Thyroid gland (tissue), 4 donors: ENCODE results near the gene VPS52. TPM values are rescaled to one million over a fixed set of nuclear protein-coding genes. Genes with fewer than 3 reads are reported as not detected.

Experiments
- DNase-seq, 2 donors: peaks; one replicate each; pipeline ENCODE4 v3.0.0-alpha.2; 2019
- H3K27ac ChIP-seq, 3 donors: fragments of 200-600 bp; sonication (generic); 1 replicate in 2 of 3; 2 replicates in 1 of 3; pipeline ENCODE4 v1.5.1; 2016 to 2019; ENCODE audit warnings: mild to moderate bottlenecking in 1 of 3, moderate library complexity in 1 of 3
- H3K27me3 ChIP-seq: fragments of 200-600 bp; sonication (generic); one replicate; pipeline ENCODE4 v1.5.1; 2019
- H3K36me3 ChIP-seq, 2 donors: fragments of 200-600 bp; sonication (generic); one replicate each; pipeline ENCODE4 v1.5.1; 2016 to 2019
- H3K4me1 ChIP-seq, 2 donors: fragments of 200-600 bp; sonication (generic); one replicate each; pipeline ENCODE4 v1.5.1; 2017 to 2019
- H3K4me3 ChIP-seq, 3 donors: fragments of 200-600 bp; sonication (generic); replicated peaks in 1 of 3; 1 replicate in 2 of 3; 2 replicates in 1 of 3; pipeline ENCODE4 v1.5.1; 2016; ENCODE audit warnings: mild to moderate bottlenecking in 1 of 3
- H3K9me3 ChIP-seq: fragments of 200-600 bp; sonication (generic); one replicate; pipeline ENCODE4 v1.5.1; 2017
- CTCF ChIP-seq, 6 experiments: fragments of 200-600 bp in 3 of 6; fragments of 450-650 bp in 3 of 6; sonication (generic) in 3 of 6; IDR thresholded peaks; one replicate each; pipeline ENCODE4 v1.5.1; 2016 to 2019; ENCODE audit warnings: antibody characterized with exemption in 6 of 6, mild to moderate bottlenecking in 2 of 6, inconsistent platforms in 1 of 6, moderate library complexity in 1 of 6
- POLR2A ChIP-seq, 2 donors: fragments of 450-650 bp; IDR thresholded peaks; one replicate each; pipeline ENCODE4 v1.6.1; 2017; ENCODE audit warnings: antibody characterized with exemption in 2 of 2, mild to moderate bottlenecking in 2 of 2, moderate library complexity in 1 of 2
- WGBS, 2 donors: methylation state at CpG; one replicate each; pipeline ENCODE4 v1.1.5; 2017; 5-methylcytosine and 5-hydroxymethylcytosine counted together
- intact Hi-C: fragments of 100-400 bp; cut with DNase I; formaldehyde crosslinking; loops from one replicate; pipeline ENCODE4 v1.15.1; 2023
- total RNA-seq, 4 donors: library from RNA; depleted of rRNA; stranded (reverse); fragments of >200 nt; gene quantifications; one replicate each; pipeline ENCODE4 v1.2.3, GENCODE V29; 2016

The VPS52 gene
- total RNA-seq, 4 donors from 2014 or later = 45.5 to 64.8 (median 54.8) TPM

- intact Hi-C loops = no loop called here
- Histone ChIP-seq H3K9me3 (no peaks in the 10 kb centered on the region), H3K27me3 (no peaks in the 10 kb centered on the region), H3K27ac (no peak overlapping the region), H3K4me3 (no peak overlapping the region), H3K36me3 (peaks cover 0 to 8% of the 10 kb centered on the region in 2 donors), H3K4me1 (peaks cover 25 to 28% of the 10 kb centered on the region in 2 donors)
- no peak for DNase-seq
- TF ChIP-seq CTCF (IDR thresholded peaks at IDR 0.05) (no peak), POLR2A (IDR thresholded peaks at IDR 0.05) (no peak)
- 83 to 87% methylated on average over 18 of the region's 18 CpGs for WGBS, 2 donors
These were observed 59.8 kb downstream of the VPS52 start for GRCh38 chr6:33211666-33212422.

- 76 to 80% methylated on average over 17 of the region's 17 CpGs for WGBS, 2 donors
- no peak for TF ChIP-seq CTCF (IDR thresholded peaks at IDR 0.05)
- no peak for TF ChIP-seq POLR2A (IDR thresholded peaks at IDR 0.05)
- no peak for DNase-seq
- H3K4me3 ChIP-seq = no peak overlapping the region
- no peaks in the 10 kb centered on the region for H3K9me3 ChIP-seq
- H3K4me1 ChIP-seq = peaks cover 25 to 28% of the 10 kb centered on the region in 2 donors
- intact Hi-C loops = no loop called here
- H3K27ac ChIP-seq = no peak overlapping the region
- peaks cover 0 to 8% of the 10 kb centered on the region in 2 donors for H3K36me3 ChIP-seq
- no peaks in the 10 kb centered on the region for H3K27me3 ChIP-seq
These were observed 60.5 kb downstream of the VPS52 start for GRCh38 chr6:33211136-33211535.

- Histone ChIP-seq H3K4me1 (peaks cover 30 to 36% of the 10 kb centered on the region in 2 donors), H3K36me3 (peaks cover 0 to 8% of the 10 kb centered on the region in 2 donors), H3K9me3 (no peaks in the 10 kb centered on the region), H3K27me3 (no peaks in the 10 kb centered on the region), H3K27ac (no peak overlapping the region), H3K4me3 (no peak overlapping the region)
- DNase-seq = no peak
- 93% methylated on average over 10 of the region's 10 CpGs for WGBS, 2 donors
- intact Hi-C loops = loop anchor here (10.0 kb wide), 1 partner anchor 215 kb away; the partner anchor contains the start of gene SYNGAP1
- TF ChIP-seq POLR2A (IDR thresholded peaks at IDR 0.05) = no peak
These were observed 61.8 kb downstream of the VPS52 start for GRCh38 chr6:33209856-33210255.

GRCh38 chr6:33208091-33208967 lies 63.3 kb downstream of the VPS52 start, which contains the start of gene RING1:
Gene RING1, plus strand, starts transcription at chr6:33208500. Its CDS starts 323 bp downstream, at chr6:33208823.
- 1% methylated on average over 16 to 33 of the region's 86 CpGs for WGBS, 2 donors
- Histone ChIP-seq H3K4me1 (peaks cover 33 to 38% of the 10 kb centered on the region in 2 donors), H3K9me3 (no peaks in the 10 kb centered on the region), H3K4me3 (peak within 1 kb of the TSS; percentile 33 to 89 (median 62)), H3K27me3 (no peaks in the 10 kb centered on the region), H3K27ac (peak within 1 kb of the TSS; percentile 89 to 93 (median 91)), H3K36me3 (peaks cover 4 to 13% of the 10 kb centered on the region in 2 donors)
- intact Hi-C loops = loop anchor here (10.0 kb wide), 1 partner anchor 216 kb away; the partner anchor contains the start of gene SYNGAP1
- peak; percentile 88 for DNase-seq
- TF ChIP-seq POLR2A (IDR thresholded peaks at IDR 0.05) = peak; percentile 92 to 98
- TF ChIP-seq CTCF (IDR thresholded peaks at IDR 0.05) = no peak

- peaks cover 27 to 32% of the 10 kb centered on the region in 2 donors for H3K4me1 ChIP-seq
These were observed 64.1 kb downstream of the VPS52 start for GRCh38 chr6:33207552-33208090.

More at GRCh38 chr6:33207552-33208090, 64.1 kb downstream of the VPS52 start:
- peak overlapping the region; percentile 89 to 93 (median 91) for H3K27ac ChIP-seq
- peak overlapping the region; percentile 33 to 89 (median 62) for H3K4me3 ChIP-seq
- 1% methylated on average over 28 to 29 of the region's 29 CpGs for WGBS, 2 donors
- no peaks in the 10 kb centered on the region for H3K9me3 ChIP-seq
- peak; percentile 48 to 52 for DNase-seq
- H3K36me3 ChIP-seq = peaks cover 11 to 20% of the 10 kb centered on the region in 2 donors
- TF ChIP-seq CTCF (IDR thresholded peaks at IDR 0.05) (no peak), POLR2A (IDR thresholded peaks at IDR 0.05) (no peak)
- H3K27me3 ChIP-seq = no peaks in the 10 kb centered on the region
- intact Hi-C loops = loop anchor here (10.0 kb wide), 1 partner anchor 217 kb away; the partner anchor contains the start of gene SYNGAP1
